Psoas muscle (tissue), 8 donors: ENCODE measurements around the gene PRELID1. TPM values are rescaled to one million over a fixed set of nuclear protein-coding genes. Genes with fewer than 3 reads are reported as not detected.

Source experiments
- ATAC-seq, 4 donors: fragments of 200-7000 bp; cut with Tn5 transposase; one replicate each; pipeline ENCODE4 v1.9.1; 2020; ENCODE audit warnings: moderate library complexity in 3 of 4, mild to moderate bottlenecking in 2 of 4
- DNase-seq, 2 donors: peaks; one replicate each; pipeline ENCODE4 v3.0.0-alpha.2; 2020
- H3K27ac ChIP-seq: fragments of 200-600 bp; one replicate; pipeline ENCODE4 v1.8.0; 2022
- H3K27me3 ChIP-seq, 3 donors: fragments of 200-600 bp in 1 of 3; one replicate each; pipeline versions ENCODE4 v1.6.1 to v1.8.0; 2013 to 2022; ENCODE audit warnings: low read length in 2 of 3, mild to moderate bottlenecking in 2 of 3, moderate library complexity in 1 of 3; ENCODE audit not compliant: insufficient read depth in 3 of 3
- H3K36me3 ChIP-seq, 2 donors: fragments of 200-600 bp in 1 of 2; one replicate each; pipeline versions ENCODE4 v1.6.1 to v1.8.0; 2013 to 2022; ENCODE audit warnings: low read depth in 1 of 2, mild to moderate bottlenecking in 1 of 2, moderate library complexity in 1 of 2; ENCODE audit not compliant: insufficient read depth in 1 of 2
- H3K4me1 ChIP-seq: fragments of 200-600 bp; one replicate; pipeline ENCODE4 v1.8.0; 2022
- H3K4me3 ChIP-seq: fragments of 200-600 bp; one replicate; pipeline ENCODE4 v1.8.0; 2022; ENCODE audit warnings: mild to moderate bottlenecking
- H3K9me3 ChIP-seq: fragments of 200-600 bp; one replicate; pipeline ENCODE4 v1.8.0; 2022
- WGBS, 3 donors: extraction: QIAGEN DNeasy Blood & Tissue Kit; methylation state at CpG; one replicate each; pipeline versions ENCODE4 v1.1.6 to v1.1.7; 2013; 5-methylcytosine and 5-hydroxymethylcytosine counted together
- intact Hi-C, 2 donors: fragments of 100-400 bp; cut with DNase I; formaldehyde crosslinking; loops; one replicate each; pipeline versions ENCODE4 v1.11.0 to v1.14.2; 2022
- polyA plus RNA-seq, 3 donors: library from polyadenylated mRNA; stranded (reverse); fragments of 200-250 nt; gene quantifications; one replicate each; pipeline ENCODE4 v1.2.3, GENCODE V29; 2013
- total RNA-seq, 4 donors: library from RNA; stranded (reverse); fragmentation: NEBNext Ultra II Directional in 2 of 4; extraction: Animal tissue kit (Norgen Biotek cat#: 25700) in 2 of 4; gene quantifications; one replicate each; pipeline versions ENCODE4 v1.2.1 to v1.2.4, GENCODE V29; 2021 to 2023
- TF ChIP-seq, protein P1 (sequence below): fragments of 200-600 bp; IDR thresholded peaks from one replicate; pipeline ENCODE4 v1.8.0; 2022; ENCODE audit warnings: antibody characterized with exemption
- donor health status: healthy with polysubstance abuse.
- donor health status: DM: no; HTN: no; CAD: no; lungs with moderate emphysema.
- donor health status: Bipolar disorder and iron deficiency.
- donor health status: healthy.
- donor health status: DM: yes; HTN: yes; CAD: no.
- donor health status: DM: no; HTN: no; CAD: no.
- donor health status: DM: no; HTN: no; CAD: no.
- donor health status: DM: yes; HTN: yes; CAD: no.

The PRELID1 gene
- total and polyA plus RNA-seq, 7 donors, result 19.9 to 201 (median 53.9) TPM

DNA sequence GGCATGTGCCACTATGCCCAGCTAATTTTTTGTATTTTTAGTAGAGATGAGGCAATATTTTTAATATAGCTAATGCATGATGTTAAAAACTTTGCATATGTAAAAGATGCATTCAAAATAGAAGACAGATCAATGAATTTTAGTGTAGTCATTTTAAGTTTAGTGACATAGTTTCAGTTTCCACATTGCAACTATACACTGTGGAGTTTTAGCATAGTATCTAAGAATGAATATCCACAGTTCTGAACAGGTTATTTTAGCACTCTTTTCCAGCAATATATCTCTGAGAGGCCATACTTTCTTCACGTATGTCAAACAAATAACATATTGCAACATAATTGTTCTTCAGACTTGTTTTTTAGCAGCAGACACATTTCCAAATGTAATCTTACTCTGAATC, 39.4 kb upstream of the PRELID1 start:
- Histone ChIP-seq H3K27me3 (no peaks in the 10 kb centered on the region), H3K9me3 (no peaks in the 10 kb centered on the region), H3K36me3 (peaks cover 6 to 93% of the 10 kb centered on the region in 2 donors), H3K27ac (no peak overlapping the region), H3K4me3 (no peak overlapping the region), H3K4me1 (peaks cover 13% of the 10 kb centered on the region)
- intact Hi-C loops, result no loop called here
- no peak for ATAC-seq
- no peak for DNase-seq
- WGBS, 3 donors, result 91 to 97% (median 93%) methylated on average over 1 of the region's 1 CpG
- TF ChIP-seq, protein P1, sequence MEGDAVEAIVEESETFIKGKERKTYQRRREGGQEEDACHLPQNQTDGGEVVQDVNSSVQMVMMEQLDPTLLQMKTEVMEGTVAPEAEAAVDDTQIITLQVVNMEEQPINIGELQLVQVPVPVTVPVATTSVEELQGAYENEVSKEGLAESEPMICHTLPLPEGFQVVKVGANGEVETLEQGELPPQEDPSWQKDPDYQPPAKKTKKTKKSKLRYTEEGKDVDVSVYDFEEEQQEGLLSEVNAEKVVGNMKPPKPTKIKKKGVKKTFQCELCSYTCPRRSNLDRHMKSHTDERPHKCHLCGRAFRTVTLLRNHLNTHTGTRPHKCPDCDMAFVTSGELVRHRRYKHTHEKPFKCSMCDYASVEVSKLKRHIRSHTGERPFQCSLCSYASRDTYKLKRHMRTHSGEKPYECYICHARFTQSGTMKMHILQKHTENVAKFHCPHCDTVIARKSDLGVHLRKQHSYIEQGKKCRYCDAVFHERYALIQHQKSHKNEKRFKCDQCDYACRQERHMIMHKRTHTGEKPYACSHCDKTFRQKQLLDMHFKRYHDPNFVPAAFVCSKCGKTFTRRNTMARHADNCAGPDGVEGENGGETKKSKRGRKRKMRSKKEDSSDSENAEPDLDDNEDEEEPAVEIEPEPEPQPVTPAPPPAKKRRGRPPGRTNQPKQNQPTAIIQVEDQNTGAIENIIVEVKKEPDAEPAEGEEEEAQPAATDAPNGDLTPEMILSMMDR, result no peak

DNA sequence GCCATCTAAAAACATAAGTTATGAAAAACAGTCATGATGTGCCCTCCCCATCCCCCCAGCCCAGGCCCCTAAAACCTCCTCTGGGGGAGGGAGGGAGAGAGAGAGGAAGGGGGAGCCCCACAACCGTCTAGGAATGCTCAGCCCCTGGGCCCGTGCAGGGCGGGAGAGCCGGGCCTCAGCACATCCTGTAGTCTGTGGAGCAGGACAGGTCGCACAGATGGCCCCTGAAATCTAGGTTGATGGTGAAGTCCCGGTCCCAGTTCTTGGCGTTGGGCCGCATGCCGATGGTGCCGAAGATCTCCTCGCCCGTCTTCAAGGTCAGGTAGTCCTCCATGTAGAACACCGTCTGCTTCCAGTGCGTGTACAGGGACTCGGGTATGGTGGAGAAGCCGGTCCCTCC, 38.2 kb upstream of the PRELID1 start:
- ATAC-seq, result peak in 2 of 4 donors; percentile 16 to 19
- TF ChIP-seq, protein P1, result no peak

DNA sequence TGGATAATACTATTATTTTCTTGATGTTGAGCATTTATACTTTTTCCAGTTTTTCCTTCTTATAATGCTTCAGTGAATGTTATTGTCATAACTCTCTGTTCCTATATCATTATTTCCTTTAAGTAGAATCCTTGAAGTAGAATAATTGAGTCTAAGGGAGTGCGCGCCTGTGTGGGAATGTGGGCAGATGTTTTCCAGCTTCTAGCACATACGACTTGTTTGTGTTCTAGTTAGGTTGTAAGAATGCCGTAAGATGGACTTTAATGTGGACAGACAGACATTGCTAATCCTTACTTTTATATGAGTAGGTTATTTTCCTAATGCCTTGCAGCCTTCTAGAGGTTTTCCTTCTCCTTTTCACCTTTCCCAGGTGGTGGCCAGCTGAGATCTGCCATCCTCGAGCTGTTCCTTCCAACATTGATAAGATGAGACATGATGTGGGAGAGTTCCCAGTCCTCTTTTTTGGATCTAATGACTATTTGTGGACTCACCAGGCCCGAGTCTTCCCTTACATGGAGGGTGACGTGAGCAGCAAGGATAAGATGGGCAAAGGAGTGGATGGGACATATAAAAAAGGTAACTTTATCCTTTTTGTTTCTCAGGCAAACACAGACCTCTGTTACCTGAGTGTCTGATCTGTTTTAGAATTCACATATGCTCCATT, 34.2 kb upstream of the PRELID1 start:
- TF ChIP-seq, protein P1, result no peak
- Histone ChIP-seq H3K27me3 (no peaks in the 10 kb centered on the region), H3K4me1 (no peaks in the 10 kb centered on the region), H3K9me3 (no peaks in the 10 kb centered on the region), H3K4me3 (no peak overlapping the region), H3K27ac (no peak overlapping the region), H3K36me3 (peaks cover 2 to 94% of the 10 kb centered on the region in 2 donors)
- ATAC-seq (no peak), DNase-seq (no peak)
- 94 to 97% (median 95%) methylated on average over 7 of the region's 7 CpGs for WGBS, 3 donors
- intact Hi-C loops, result no loop called here

More for the DNA sequence above, 38.2 kb upstream of the PRELID1 start:
- H3K36me3 ChIP-seq, result peaks cover 6 to 93% of the 10 kb centered on the region in 2 donors
- no peak overlapping the region for H3K27ac ChIP-seq
- no peak overlapping the region for H3K4me3 ChIP-seq
- no peaks in the 10 kb centered on the region for H3K9me3 ChIP-seq
- WGBS, 3 donors, result 90 to 95% (median 91%) methylated on average over 16 of the region's 16 CpGs
- intact Hi-C loops, result no loop called here
- H3K27me3 ChIP-seq, result no peaks in the 10 kb centered on the region
- no peak for DNase-seq
- H3K4me1 ChIP-seq, result peaks cover 13% of the 10 kb centered on the region

DNA sequence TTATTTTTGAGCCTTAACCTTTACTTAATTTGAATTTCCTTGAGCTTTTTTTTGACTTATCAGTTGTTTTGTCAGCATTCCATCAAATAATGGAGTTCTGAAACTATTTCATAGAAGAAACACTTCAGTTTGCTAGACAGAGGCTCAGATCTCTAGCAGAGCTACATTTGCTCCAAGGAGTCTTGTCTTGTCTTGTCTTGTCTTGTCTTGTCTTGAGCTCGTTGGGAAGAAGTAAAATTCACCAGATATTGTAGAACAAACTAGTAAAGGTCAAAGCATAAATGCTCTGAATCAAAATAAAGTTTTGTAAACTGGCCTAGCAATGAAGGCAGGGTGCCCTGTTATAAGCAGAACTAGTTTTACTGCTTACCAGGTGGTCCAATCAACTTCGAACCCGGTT, 33.6 kb upstream of the PRELID1 start:
- intact Hi-C loops, result no loop called here

More for the DNA sequence above, 33.6 kb upstream of the PRELID1 start:
- TF ChIP-seq, protein P1, result no peak
- Histone ChIP-seq H3K9me3 (no peaks in the 10 kb centered on the region), H3K27me3 (no peaks in the 10 kb centered on the region), H3K4me3 (no peak overlapping the region), H3K4me1 (no peaks in the 10 kb centered on the region), H3K36me3 (peaks cover 2 to 94% of the 10 kb centered on the region in 2 donors), H3K27ac (no peak overlapping the region)
- 83 to 90% (median 85%) methylated on average over 3 of the region's 3 CpGs for WGBS, 3 donors
- ATAC-seq (no peak), DNase-seq (no peak)
